ENCODE data around the gene MACIR. TPM values are rescaled to one million over a fixed set of nuclear protein-coding genes. Genes with fewer than 3 reads are reported as not detected.

Gene MACIR
- total RNA-seq, 1 donor from 2014 or later, result 8.1 TPM

GRCh38 chr5:103258957-103259704, 568 bp downstream of the MACIR start:
- Mint-ChIP-seq H3K27ac (peak overlapping the region; percentile 81), H3K4me3 (peak overlapping the region; percentile 80), H3K27me3 (ENCODE audit: low read depth) (no peaks in the 10 kb centered on the region), H3K4me1 (peaks cover 20% of the 10 kb centered on the region), H3K36me3 (no peaks in the 10 kb centered on the region), H3K9me3 (no peaks in the 10 kb centered on the region)
- DNase-seq (ENCODE audit: low spot score in 2 of 2, unreplicated experiment in 2 of 2), result peak; percentile 38 to 68
- no peak for TF ChIP-seq CTCF (IDR thresholded peaks at IDR 0.05; ENCODE audit: unreplicated experiment)

- Mint-ChIP-seq H3K27me3 (ENCODE audit: low read depth) (no peaks in the 10 kb centered on the region), H3K4me1 (peaks cover 19% of the 10 kb centered on the region), H3K36me3 (no peaks in the 10 kb centered on the region), H3K27ac (peak overlapping the region; percentile 81), H3K9me3 (no peaks in the 10 kb centered on the region), H3K4me3 (peak overlapping the region; percentile 80)
- TF ChIP-seq CTCF (IDR thresholded peaks at IDR 0.05; ENCODE audit: unreplicated experiment), result no peak
- DNase-seq (ENCODE audit: low spot score in 2 of 2, unreplicated experiment in 2 of 2), result peak in 1 of 2 experiments; percentile 64
Observed at GRCh38 chr5:103259705-103260355, 1.3 kb downstream of the MACIR start.

GRCh38 chr5:103260951-103261350, 2.4 kb downstream of the MACIR start:
- Mint-ChIP-seq H3K27me3 (ENCODE audit: low read depth) (no peaks in the 10 kb centered on the region), H3K36me3 (no peaks in the 10 kb centered on the region), H3K9me3 (no peaks in the 10 kb centered on the region), H3K4me1 (peaks cover 18% of the 10 kb centered on the region), H3K4me3 (no peak overlapping the region), H3K27ac (no peak overlapping the region)
- no peak for DNase-seq (ENCODE audit: low spot score in 2 of 2, unreplicated experiment in 2 of 2)
- TF ChIP-seq CTCF (IDR thresholded peaks at IDR 0.05; ENCODE audit: unreplicated experiment), result no peak

- no peak for DNase-seq (ENCODE audit: low spot score in 2 of 2, unreplicated experiment in 2 of 2)
Observed at GRCh38 chr5:103262422-103262871, 3.9 kb downstream of the MACIR start.

GRCh38 chr5:103263054-103263453, 4.5 kb downstream of the MACIR start:
- H3K4me1 Mint-ChIP-seq, result peaks cover 18% of the 10 kb centered on the region
- H3K27ac Mint-ChIP-seq, result no peak overlapping the region
- H3K9me3 Mint-ChIP-seq, result no peaks in the 10 kb centered on the region
- no peaks in the 10 kb centered on the region for H3K27me3 Mint-ChIP-seq (ENCODE audit: low read depth)
- no peak overlapping the region for H3K4me3 Mint-ChIP-seq
- no peak for TF ChIP-seq CTCF (IDR thresholded peaks at IDR 0.05; ENCODE audit: unreplicated experiment)
- no peaks in the 10 kb centered on the region for H3K36me3 Mint-ChIP-seq
- no peak for DNase-seq (ENCODE audit: low spot score in 2 of 2, unreplicated experiment in 2 of 2)

More at GRCh38 chr5:103262422-103262871, 3.9 kb downstream of the MACIR start:
- Mint-ChIP-seq H3K36me3 (no peaks in the 10 kb centered on the region), H3K27ac (no peak overlapping the region), H3K9me3 (no peaks in the 10 kb centered on the region), H3K27me3 (ENCODE audit: low read depth) (no peaks in the 10 kb centered on the region), H3K4me3 (no peak overlapping the region), H3K4me1 (peaks cover 18% of the 10 kb centered on the region)
- TF ChIP-seq CTCF (IDR thresholded peaks at IDR 0.05; ENCODE audit: unreplicated experiment), result no peak

Measured in mesothelial cell of epicardium (in vitro differentiated cells).